OCI-LY1 (cell line): ENCODE measurements around the gene COX6A2.
"Not testable (repeated sequence)": the region's sequence is repeated elsewhere in the genome, so short reads cannot be mapped to it uniquely, and the experiment has no call there.

ENCODE experiments used
- H2AFZ ChIP-seq: fragments of 200-600 bp; sonication (generic), shearing (Covaris generic); 2 replicates; pipeline ENCODE4 v1.6.0; 2014; ENCODE audit warnings: antibody characterized with exemption, mild to moderate bottlenecking, low read length
- H3F3A ChIP-seq: fragments of 200-600 bp; sonication (generic), shearing (Covaris generic); 2 replicates; pipeline ENCODE4 v1.6.0; 2014; ENCODE audit warnings: mild to moderate bottlenecking, antibody characterized with exemption, low read length, moderate library complexity; ENCODE audit not compliant: insufficient read depth
- H3K27ac ChIP-seq: fragments of 200-600 bp; sonication (generic); 2 replicates; pipeline ENCODE4 v1.5.1; 2014; ENCODE audit warnings: low read length, mixed run types, mild to moderate bottlenecking, low read depth; ENCODE audit not compliant: poor library complexity, severe bottlenecking
- H3K27me3 ChIP-seq: fragments of 200-600 bp; sonication (generic); 2 replicates; pipeline ENCODE4 v1.6.0; 2014; ENCODE audit warnings: antibody characterized with exemption, mild to moderate bottlenecking, low read length, moderate library complexity; ENCODE audit not compliant: insufficient read depth
- H3K36me3 ChIP-seq: fragments of 200-600 bp; sonication (generic); 2 replicates; pipeline ENCODE4 v1.6.1; 2014; ENCODE audit warnings: mild to moderate bottlenecking, antibody characterized with exemption, low read length, moderate library complexity, mixed read lengths; ENCODE audit not compliant: insufficient read depth
- H3K4me1 ChIP-seq: fragments of 200-600 bp; sonication (generic); 2 replicates; pipeline ENCODE4 v1.5.1; 2014; ENCODE audit warnings: mild to moderate bottlenecking, low read length, moderate library complexity; ENCODE audit not compliant: insufficient read depth, severe bottlenecking
- H3K4me2 ChIP-seq: fragments of 200-600 bp; sonication (generic), shearing (Covaris generic); 2 replicates; pipeline ENCODE4 v1.6.1; 2014; ENCODE audit warnings: low read length
- H3K4me3 ChIP-seq: fragments of 200-600 bp; sonication (generic); 2 replicates; pipeline ENCODE4 v1.5.1; 2014; ENCODE audit warnings: low read length, low read depth, mild to moderate bottlenecking, mixed read lengths; ENCODE audit not compliant: poor library complexity, severe bottlenecking
- H3K79me2 ChIP-seq: fragments of 200-600 bp; shearing (Covaris generic); 2 replicates; pipeline ENCODE4 v1.6.1; 2016; ENCODE audit warnings: mixed run types, low read length, mixed read lengths; ENCODE audit not compliant: insufficient read depth
- H3K9ac ChIP-seq: fragments of 200-600 bp; sonication (generic), shearing (Covaris generic); 2 replicates; pipeline ENCODE4 v1.6.1; 2014; ENCODE audit warnings: mild to moderate bottlenecking, low read length, mixed read lengths
- H3K9me2 ChIP-seq: fragments of 200-600 bp; sonication (generic), shearing (Covaris generic); 2 replicates; pipeline ENCODE4 v1.6.1; 2014; ENCODE audit warnings: low read depth, mild to moderate bottlenecking, low read length, mixed read lengths
- H3K9me3 ChIP-seq: fragments of 200-600 bp; shearing (Covaris generic); 2 replicates; pipeline ENCODE4 v1.6.1; 2014; ENCODE audit warnings: low read length, mixed read lengths
- H4K20me1 ChIP-seq: fragments of 200-600 bp; sonication (generic), shearing (Covaris generic); 2 replicates; pipeline ENCODE4 v1.6.0; 2016; ENCODE audit warnings: mild to moderate bottlenecking, low read length; ENCODE audit not compliant: insufficient read depth
- EZH2 ChIP-seq: fragments of 200-600 bp; sonication (generic), shearing (Covaris generic); IDR thresholded peaks from 2 replicates; pipeline ENCODE4 v1.8.0; 2017; ENCODE audit warnings: borderline replicate concordance, mixed run types, mild to moderate bottlenecking, antibody characterized with exemption, low read length, moderate library complexity, mixed read lengths
- TF ChIP-seq, protein P1 (sequence below): fragments of 200-600 bp; sonication (generic), shearing (Covaris generic); IDR thresholded peaks from 2 replicates; pipeline ENCODE4 v1.5.1; 2017; ENCODE audit warnings: mild to moderate bottlenecking, antibody characterized with exemption, low read length, moderate library complexity, mixed read lengths

The COX6A2 gene

DNA sequence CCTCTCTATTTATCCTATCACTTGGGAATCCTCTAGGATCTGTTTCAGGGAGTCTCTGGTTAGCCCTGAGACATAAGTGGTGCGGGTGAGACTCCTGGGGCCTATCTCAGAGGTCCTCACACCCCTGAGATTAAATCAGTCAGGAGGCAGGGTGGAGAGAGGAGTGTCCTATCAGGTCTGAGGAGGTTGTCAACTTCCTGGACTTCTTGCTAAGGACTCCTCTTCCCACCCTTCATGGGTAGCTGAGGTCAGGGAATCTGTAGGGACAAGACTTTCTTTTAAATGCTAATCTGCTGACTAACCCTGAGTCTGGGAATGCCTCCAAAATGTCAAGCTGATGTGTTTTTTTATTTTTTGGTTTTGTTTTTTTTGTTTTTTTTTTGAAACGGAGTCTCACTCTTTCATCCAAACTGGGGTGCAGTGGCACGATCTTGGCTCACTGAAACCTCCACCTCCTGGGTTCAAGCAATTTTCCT is 24.5 kb upstream of the COX6A2 start:
- Histone ChIP-seq H3K9me2 (no peaks in the 10 kb centered on the region), H3K4me1 (peaks cover 5% of the 10 kb centered on the region), H2AFZ (no peak overlapping the region), H4K20me1 (no peaks in the 10 kb centered on the region), H3F3A (no peaks in the 10 kb centered on the region), H3K36me3 (peaks cover 8% of the 10 kb centered on the region; the same call in 1 of the 2 replicates), H3K9ac (no peak overlapping the region), H3K27me3 (no peaks in the 10 kb centered on the region), H3K4me2 (no peak overlapping the region), H3K9me3 (no peaks in the 10 kb centered on the region), H3K79me2 (no peaks in the 10 kb centered on the region), H3K27ac (no peak overlapping the region), H3K4me3 (no peak overlapping the region)
- no peak for TF ChIP-seq EZH2
- TF ChIP-seq, protein P1, sequence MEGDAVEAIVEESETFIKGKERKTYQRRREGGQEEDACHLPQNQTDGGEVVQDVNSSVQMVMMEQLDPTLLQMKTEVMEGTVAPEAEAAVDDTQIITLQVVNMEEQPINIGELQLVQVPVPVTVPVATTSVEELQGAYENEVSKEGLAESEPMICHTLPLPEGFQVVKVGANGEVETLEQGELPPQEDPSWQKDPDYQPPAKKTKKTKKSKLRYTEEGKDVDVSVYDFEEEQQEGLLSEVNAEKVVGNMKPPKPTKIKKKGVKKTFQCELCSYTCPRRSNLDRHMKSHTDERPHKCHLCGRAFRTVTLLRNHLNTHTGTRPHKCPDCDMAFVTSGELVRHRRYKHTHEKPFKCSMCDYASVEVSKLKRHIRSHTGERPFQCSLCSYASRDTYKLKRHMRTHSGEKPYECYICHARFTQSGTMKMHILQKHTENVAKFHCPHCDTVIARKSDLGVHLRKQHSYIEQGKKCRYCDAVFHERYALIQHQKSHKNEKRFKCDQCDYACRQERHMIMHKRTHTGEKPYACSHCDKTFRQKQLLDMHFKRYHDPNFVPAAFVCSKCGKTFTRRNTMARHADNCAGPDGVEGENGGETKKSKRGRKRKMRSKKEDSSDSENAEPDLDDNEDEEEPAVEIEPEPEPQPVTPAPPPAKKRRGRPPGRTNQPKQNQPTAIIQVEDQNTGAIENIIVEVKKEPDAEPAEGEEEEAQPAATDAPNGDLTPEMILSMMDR = no peak

DNA sequence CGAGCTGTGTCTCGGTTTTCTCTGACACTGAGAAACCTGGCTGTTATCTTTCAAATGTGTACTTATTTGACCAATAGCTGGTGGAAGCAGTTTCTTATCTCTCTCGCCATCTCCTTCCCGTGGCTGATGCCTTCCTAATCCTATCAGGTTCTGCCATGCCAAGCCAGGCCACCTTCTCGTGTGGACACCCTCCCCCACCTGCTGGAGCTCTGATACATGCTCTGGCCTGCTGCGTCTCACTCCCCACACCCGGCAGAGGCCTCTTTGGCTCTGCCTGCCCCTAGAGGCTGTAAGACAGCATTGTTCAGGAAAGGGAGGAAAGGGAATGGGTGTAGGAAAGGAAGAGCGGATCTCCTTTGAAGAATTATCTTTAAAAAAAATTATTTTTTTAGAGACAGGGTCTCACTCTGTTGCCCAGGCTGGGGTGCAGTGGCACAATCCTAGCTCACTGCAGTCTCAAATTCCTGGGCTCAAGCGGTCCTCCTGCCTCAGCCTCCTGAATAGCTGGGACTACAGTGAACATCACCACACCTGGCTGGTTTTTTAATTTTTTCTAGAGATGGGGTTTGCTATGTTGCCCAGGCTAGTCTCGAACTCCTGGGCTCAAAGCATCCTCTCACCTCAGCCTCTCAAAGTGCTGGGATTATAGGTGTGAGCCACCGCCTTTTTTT is 23.7 kb upstream of the COX6A2 start:
- H4K20me1 ChIP-seq = no peaks in the 10 kb centered on the region
- H3K9ac ChIP-seq = no peak overlapping the region
- no peaks in the 10 kb centered on the region for H3K9me2 ChIP-seq
- H3K4me3 ChIP-seq = no peak overlapping the region
- H3K4me1 ChIP-seq = peaks cover 4% of the 10 kb centered on the region
- no peak for TF ChIP-seq EZH2
- TF ChIP-seq, protein P1 = peak; percentile 37
- H3F3A ChIP-seq = no peaks in the 10 kb centered on the region
- no peaks in the 10 kb centered on the region for H3K9me3 ChIP-seq
- H3K79me2 ChIP-seq = no peaks in the 10 kb centered on the region
- no peak overlapping the region for H3K4me2 ChIP-seq
- no peak overlapping the region for H2AFZ ChIP-seq
- no peak overlapping the region for H3K27ac ChIP-seq
- H3K36me3 ChIP-seq = 0 out of 2 replicates have a peak, but pooled peaks cover under 1% of the 10 kb centered on the region
- H3K27me3 ChIP-seq = no peaks in the 10 kb centered on the region

DNA sequence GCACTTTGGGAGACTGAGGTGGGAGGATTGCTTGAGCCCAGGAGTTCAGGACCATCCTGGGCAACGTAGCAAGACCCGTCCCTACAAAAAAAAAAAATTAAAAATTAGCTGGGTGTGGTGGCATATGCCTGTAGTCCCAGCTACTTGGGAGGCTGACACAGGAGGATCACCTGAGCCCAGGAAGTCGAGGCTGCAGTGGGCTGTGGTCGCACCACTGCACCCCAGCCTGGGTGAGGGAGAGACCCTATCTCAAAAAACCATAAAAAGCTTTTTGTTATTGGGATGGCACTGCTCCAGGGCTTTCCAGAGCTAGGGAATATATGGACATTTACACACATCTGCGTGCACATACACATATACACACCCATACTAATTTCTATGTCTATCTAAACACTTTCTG is 23.0 kb upstream of the COX6A2 start:
- Histone ChIP-seq H3K4me2 (no peak overlapping the region), H4K20me1 (no peaks in the 10 kb centered on the region)

DNA sequence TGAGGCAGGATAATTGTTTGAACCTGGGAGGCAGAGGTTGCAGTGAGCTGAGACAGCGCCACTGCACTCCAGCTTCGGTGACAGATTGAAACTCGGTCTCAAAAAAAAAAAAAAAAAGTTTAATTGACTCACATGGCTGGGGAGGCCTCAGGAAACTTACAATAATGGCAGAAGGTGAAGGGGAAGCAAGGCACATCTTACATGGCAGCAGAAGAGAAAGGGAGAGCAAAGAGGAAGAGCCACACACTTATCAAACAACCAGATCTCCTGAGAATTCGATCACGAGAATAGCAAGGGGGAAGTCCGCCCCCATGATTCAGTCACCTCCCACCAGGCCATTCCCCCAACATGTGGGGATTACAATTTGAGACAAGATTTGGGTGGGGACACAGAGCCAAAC is 17.8 kb upstream of the COX6A2 start:
- not testable (repeated sequence) for H3K4me3 ChIP-seq, H3F3A ChIP-seq, H3K9ac ChIP-seq

More for the DNA sequence above, 23.0 kb upstream of the COX6A2 start:
- H3K27ac ChIP-seq = no peak overlapping the region
- no peaks in the 10 kb centered on the region for H3K9me2 ChIP-seq
- H3K4me3 ChIP-seq = no peak overlapping the region
- no peaks in the 10 kb centered on the region for H3F3A ChIP-seq
- H3K36me3 ChIP-seq = no peaks in the 10 kb centered on the region; the same call in 1 of the 2 replicates
- no peak for TF ChIP-seq EZH2
- TF ChIP-seq, protein P1 = no peak
- no peak overlapping the region for H2AFZ ChIP-seq
- no peaks in the 10 kb centered on the region for H3K79me2 ChIP-seq
- no peak overlapping the region for H3K9ac ChIP-seq
- peaks cover 2% of the 10 kb centered on the region; the same call in 1 of the 2 replicates for H3K27me3 ChIP-seq
- peaks cover 4% of the 10 kb centered on the region for H3K4me1 ChIP-seq
- no peaks in the 10 kb centered on the region for H3K9me3 ChIP-seq

More for the DNA sequence above, 17.8 kb upstream of the COX6A2 start:
- not testable (repeated sequence) for H3K4me2 ChIP-seq, H3K36me3 ChIP-seq, H3K27me3 ChIP-seq, H3K4me1 ChIP-seq, H3K27ac ChIP-seq, H3K79me2 ChIP-seq, H2AFZ ChIP-seq, H4K20me1 ChIP-seq, H3K9me2 ChIP-seq, H3K9me3 ChIP-seq
